Measurements from ENCODE around the gene ZNF607.

ZNF607 gene

GRCh38 chr19:37738371-37738770 is 18.8 kb upstream of the ZNF607 start:
- TF ChIP-seq ZNF565 (CRISPR knock-in tag; conservative IDR thresholded peaks at IDR 0.05; ENCODE audit: low read depth) (no peak), RARB (CRISPR knock-in tag; IDR thresholded peaks at IDR 0.05) (no peak), TCF4 (CRISPR knock-in tag; IDR thresholded peaks at IDR 0.05; ENCODE audit: borderline replicate concordance) (no peak), TSHZ2 (CRISPR knock-in tag; IDR thresholded peaks at IDR 0.05) (no peak), ISL1 (CRISPR knock-in tag; IDR thresholded peaks at IDR 0.05) (no peak), ESRRG (CRISPR knock-in tag; IDR thresholded peaks at IDR 0.05) (no peak), PPARA (CRISPR knock-in tag; IDR thresholded peaks at IDR 0.05; ENCODE audit: borderline replicate concordance) (no peak), ZFP3 (CRISPR knock-in tag; IDR thresholded peaks at IDR 0.05) (no peak), CREB5 (CRISPR knock-in tag; IDR thresholded peaks at IDR 0.05; ENCODE audit: low read depth) (no peak), PATZ1 (CRISPR knock-in tag; IDR thresholded peaks at IDR 0.05; ENCODE audit: borderline replicate concordance) (no peak), ZC3H10 (CRISPR knock-in tag; IDR thresholded peaks at IDR 0.05) (no peak), CSDC2 (CRISPR knock-in tag; IDR thresholded peaks at IDR 0.05) (no peak), GLIS3 (CRISPR knock-in tag; IDR thresholded peaks at IDR 0.05) (no peak), ZFP30 (CRISPR knock-in tag; IDR thresholded peaks at IDR 0.05) (no peak), SNAI2 (CRISPR knock-in tag; IDR thresholded peaks at IDR 0.05) (no peak), ZNF70 (CRISPR knock-in tag; IDR thresholded peaks at IDR 0.05) (no peak), TOX (CRISPR knock-in tag; IDR thresholded peaks at IDR 0.05; ENCODE audit: borderline replicate concordance) (no peak), OSR1 (CRISPR knock-in tag; IDR thresholded peaks at IDR 0.05) (no peak), CSRNP3 (CRISPR knock-in tag; IDR thresholded peaks at IDR 0.05) (no peak)
- ATAC-seq = no peak

- no peak for ATAC-seq
- TF ChIP-seq ZNF70 (CRISPR knock-in tag; IDR thresholded peaks at IDR 0.05) = no peak
- TF ChIP-seq TSHZ2 (CRISPR knock-in tag; IDR thresholded peaks at IDR 0.05) = no peak
- no peak for TF ChIP-seq TCF4 (CRISPR knock-in tag; IDR thresholded peaks at IDR 0.05; ENCODE audit: borderline replicate concordance)
- TF ChIP-seq TOX (CRISPR knock-in tag; IDR thresholded peaks at IDR 0.05; ENCODE audit: borderline replicate concordance) = no peak
- no peak for TF ChIP-seq GLIS3 (CRISPR knock-in tag; IDR thresholded peaks at IDR 0.05)
- TF ChIP-seq RARB (CRISPR knock-in tag; IDR thresholded peaks at IDR 0.05) = no peak
- no peak for TF ChIP-seq CREB5 (CRISPR knock-in tag; IDR thresholded peaks at IDR 0.05; ENCODE audit: low read depth)
- no peak for TF ChIP-seq ARNTL (CRISPR knock-in tag; IDR thresholded peaks at IDR 0.05; ENCODE audit: borderline replicate concordance, low read depth)
- no peak for TF ChIP-seq ZNF8 (CRISPR knock-in tag; IDR thresholded peaks at IDR 0.05)
- TF ChIP-seq ESRRG (CRISPR knock-in tag; IDR thresholded peaks at IDR 0.05) = no peak
- no peak for TF ChIP-seq SNAI2 (CRISPR knock-in tag; IDR thresholded peaks at IDR 0.05)
- no peak for TF ChIP-seq OSR1 (CRISPR knock-in tag; IDR thresholded peaks at IDR 0.05)
These were observed 5.6 kb upstream of the ZNF607 start for GRCh38 chr19:37725181-37725580.

Measured in SK-N-SH treated with all-trans-retinoic acid at 6 μM for 48 hours (cell line).